GM21529 (cell line): ENCODE data around the gene SLC36A1.
"Not testable (repeated sequence)": the region's sequence is repeated elsewhere in the genome, so short reads cannot be mapped to it uniquely, and the experiment has no call there.

Experiments used
- ATAC-seq: cut with Tn5 transposase; IDR thresholded peaks from one replicate; pipeline ENCODE4 v1.9.1; 2021; ENCODE audit not compliant: unreplicated experiment

SLC36A1 gene

DNA sequence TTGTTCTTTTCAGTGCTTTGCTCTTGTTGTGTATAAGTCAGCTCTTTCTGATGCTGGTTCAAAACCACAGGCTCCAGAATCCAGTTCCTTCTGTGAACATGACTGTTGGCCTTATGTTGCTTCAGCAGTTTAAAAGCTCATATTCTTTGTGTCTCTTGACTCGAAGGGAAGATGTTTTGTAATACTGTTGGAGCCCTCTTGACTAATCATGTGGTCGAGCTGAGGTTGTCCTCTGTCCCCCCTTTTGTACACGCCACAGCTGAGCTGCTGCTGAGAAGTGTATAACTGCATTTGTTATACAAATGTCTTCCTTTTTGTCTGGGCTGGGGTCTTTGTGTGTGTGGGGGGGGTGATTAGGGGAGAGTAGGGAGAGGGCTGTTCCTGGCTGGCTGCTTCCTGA is 35.8 kb downstream of the SLC36A1 start:
- no peak for ATAC-seq

- ATAC-seq = no peak
Measured at GRCh38 chr5:151483647-151484046, 36.2 kb downstream of the SLC36A1 start.

GRCh38 chr5:151487544-151487943 is 40.1 kb downstream of the SLC36A1 start:
- ATAC-seq = no peak

DNA sequence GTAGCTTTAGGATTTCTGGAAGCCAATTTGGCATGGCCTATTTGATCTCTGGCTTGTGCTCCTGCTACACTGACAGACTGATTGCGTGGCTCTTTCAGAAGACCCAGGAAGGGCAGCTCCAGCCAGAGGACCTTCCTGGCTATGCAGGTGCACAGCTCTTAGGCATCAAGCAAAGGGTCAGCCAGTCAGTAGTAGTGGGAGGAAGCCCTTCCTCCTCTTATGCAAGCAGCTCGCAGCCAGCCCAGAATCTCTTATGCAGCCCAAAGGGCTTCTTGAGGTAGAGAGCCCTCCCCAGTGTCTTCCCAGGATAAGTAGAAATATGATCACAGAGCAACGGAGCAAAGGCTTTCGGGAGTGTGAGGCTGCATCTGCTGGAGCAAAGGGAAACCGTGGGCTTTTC is 43.2 kb downstream of the SLC36A1 start:
- no peak for ATAC-seq

DNA sequence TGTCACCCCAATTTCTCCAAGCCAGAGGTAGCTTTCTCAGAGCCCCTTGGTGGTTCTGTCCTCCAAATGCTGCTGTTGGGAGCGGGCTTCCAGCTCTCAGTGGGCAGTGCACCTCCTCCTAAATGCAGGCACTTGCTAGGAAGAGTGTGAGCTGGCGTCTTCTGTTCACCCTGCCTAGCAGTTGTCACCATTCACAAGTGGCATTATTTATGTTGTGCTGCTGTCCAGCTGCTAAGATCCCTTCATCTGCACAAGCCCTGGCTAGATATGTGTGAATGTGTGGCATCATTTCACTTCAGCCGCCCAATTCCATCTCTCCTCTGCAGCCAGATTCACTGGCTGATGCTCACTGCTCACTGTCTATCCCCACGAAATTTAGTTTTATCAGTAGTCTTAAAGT is 43.7 kb downstream of the SLC36A1 start:
- no peak for ATAC-seq

DNA sequence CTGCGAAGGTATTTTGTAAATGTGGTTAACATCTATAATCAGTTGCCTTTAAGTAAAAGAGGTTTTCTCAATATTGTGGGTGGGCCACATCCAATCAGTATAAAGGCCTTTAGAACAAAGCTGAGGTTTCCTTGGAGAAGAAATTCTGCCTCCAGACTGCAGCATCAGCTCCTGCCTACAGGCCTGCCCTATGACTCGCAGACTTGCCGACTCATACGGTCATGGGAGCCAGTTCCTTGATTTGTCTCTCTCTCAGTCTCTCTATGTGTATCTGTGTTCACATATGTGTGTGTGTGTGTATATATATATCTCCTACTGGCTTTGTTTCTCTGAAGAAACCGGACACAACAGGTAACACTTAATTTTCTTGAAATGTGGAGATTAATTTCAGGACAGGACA is 45.3 kb downstream of the SLC36A1 start:
- no peak for ATAC-seq

DNA sequence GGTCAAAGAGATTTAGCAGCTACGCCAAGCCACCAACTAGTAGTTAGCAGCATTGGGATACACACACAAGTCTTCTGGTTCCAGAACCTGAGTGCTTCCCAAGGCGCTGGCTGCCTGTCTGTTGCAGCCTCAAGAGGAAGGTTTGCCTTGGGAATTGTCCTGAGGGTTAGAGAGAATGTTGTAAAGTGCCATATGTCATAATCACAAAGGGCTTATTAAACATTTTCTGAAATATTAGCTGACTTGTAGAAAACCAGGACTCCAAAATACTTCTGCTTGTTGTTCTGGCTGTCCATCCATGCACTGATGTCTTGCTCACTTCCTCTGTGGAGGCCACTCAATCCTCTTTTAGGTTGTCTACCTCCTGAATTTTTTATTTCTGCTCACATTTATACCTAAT is 46.3 kb downstream of the SLC36A1 start:
- ATAC-seq = no peak

DNA sequence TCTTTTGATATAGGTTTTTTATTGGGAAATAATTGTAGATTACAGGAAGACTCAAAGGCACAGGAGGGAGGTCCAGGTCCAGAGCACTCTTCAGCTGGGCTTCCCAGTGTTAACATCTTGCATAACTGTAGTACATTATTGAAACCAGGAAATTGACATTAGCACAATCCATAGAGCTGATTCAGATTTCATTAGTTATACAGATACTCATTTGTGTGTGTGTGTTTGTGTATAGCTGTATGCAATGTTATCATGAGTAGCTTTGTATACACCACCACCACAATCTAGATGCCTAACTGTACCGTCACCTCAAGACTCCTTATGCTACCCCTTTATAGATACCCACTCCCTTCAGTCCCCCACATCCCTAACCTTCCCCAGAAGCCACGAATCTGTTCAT is 47.9 kb downstream of the SLC36A1 start:
- no peak for ATAC-seq

- no peak for ATAC-seq
Measured at GRCh38 chr5:151496041-151496484, 48.7 kb downstream of the SLC36A1 start.

- ATAC-seq = peak; percentile 51
Measured at GRCh38 chr5:151497391-151498002, 50.1 kb downstream of the SLC36A1 start.

DNA sequence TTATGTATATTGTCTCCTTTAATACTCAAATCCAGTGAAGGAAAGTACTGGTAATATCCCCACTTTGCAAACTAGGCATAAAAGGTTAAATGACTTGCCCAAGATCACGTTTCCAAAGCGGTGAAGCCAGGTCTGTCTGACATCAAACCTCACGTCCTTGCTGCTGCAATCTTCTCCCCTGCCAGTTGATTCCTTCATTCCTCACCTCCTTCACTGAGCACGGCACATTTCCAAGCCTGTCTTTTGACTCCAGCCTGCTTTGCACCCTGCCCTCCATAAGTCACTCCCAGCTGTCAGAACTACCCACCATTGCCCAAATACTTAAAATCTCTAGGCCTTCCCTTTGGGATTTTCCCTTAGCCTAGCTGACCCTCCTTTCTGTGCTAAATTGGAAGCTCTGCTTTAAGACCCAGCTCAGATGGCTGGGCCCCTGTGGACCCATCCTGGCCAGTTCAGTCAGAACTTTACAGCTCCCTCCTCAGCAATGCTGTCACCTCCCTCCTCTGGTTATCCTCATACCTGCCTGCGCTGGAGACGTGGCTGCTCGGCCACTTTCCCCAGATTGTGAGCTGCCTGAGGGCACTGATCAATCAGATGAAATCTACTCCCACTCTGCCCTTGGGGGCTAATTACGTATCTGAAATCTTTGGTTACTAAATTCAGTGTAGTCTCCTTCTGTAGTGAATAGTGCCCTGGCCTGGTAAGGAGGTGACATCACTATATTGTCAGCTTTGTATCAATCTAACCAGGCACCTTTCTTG is 51.2 kb downstream of the SLC36A1 start:
- no peak for ATAC-seq

GRCh38 chr5:151499501-151500035 is 52.2 kb downstream of the SLC36A1 start:
- no peak for ATAC-seq

DNA sequence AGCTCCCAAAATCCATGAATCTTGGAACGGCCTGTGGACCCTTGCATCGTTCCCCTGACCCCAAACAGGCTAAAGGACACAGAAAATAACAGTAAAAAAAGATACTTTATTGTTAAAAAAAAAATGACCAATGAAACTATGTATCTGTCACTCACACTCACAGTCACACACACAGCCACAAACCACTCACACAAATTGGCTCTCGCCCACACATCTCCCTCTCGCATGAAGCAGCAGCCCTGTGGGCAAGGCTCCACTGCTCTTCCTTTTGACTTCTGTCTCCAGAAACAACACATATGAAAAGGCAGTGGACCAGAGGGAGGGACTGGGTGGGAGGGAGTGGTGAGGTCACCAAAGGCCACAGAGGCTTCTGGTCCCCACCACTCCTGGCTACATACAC is 56.6 kb downstream of the SLC36A1 start:
- ATAC-seq = no peak

DNA sequence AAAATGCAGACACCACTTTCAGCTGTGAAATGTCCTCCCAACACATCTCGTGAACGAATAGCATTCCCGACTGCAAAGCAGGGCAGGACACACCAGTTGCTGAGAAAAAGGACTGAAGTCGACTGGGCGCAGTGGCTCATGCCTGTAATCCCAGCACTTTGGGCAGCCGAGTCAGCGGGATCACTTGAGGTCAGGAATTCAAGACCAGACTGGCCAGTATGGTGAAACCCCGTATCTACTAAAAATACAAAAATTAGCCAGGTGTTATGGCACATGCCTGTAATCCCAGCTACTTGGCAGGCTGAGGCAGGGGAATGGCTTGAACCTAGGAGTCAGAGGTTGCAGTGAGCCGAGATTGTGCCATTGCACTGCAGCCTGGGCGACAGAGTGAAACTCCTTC is 60.9 kb downstream of the SLC36A1 start:
- not testable (repeated sequence) for ATAC-seq

- ATAC-seq = no peak
Measured at GRCh38 chr5:151509231-151509630, 61.8 kb downstream of the SLC36A1 start.

GRCh38 chr5:151509836-151510235 is 62.4 kb downstream of the SLC36A1 start:
- no peak for ATAC-seq

DNA sequence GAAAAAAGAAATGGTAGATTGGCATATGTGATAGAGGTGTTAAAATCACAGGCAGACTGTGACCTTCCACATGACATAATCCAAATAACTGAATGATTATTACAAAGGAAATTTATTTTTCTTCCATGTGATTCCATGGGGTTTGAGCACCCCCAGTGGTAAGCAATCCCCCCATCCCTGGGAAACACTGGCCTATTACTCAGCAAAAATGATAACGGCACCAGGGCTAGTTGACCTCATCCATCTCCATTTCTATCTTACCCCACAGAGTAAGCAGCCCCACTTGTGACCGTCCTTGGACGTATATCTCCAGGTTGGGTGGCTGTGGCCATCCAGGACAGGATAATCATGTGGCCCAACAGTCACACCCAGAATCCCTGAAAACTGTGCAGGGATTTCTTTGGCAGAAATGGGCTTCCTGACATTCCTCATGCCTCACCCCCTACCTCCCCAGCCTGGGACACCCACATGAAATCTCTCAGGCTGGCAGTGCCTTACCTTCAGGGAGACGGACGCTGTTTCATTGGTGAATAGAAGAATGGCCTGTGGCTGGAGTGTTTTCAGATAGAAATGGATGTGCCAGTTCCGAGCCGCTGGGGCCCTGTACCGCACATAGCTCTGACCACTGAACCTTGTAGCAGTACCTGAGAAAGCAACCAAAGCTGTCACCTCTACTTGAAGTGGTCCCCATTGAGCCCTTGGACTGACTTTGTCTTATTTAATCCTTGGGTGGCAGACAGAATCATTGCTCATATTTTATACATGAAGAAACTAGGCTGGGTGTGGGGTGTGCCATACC is 69.9 kb downstream of the SLC36A1 start:
- ATAC-seq = no peak

GRCh38 chr5:151520294-151520693 is 72.9 kb downstream of the SLC36A1 start:
- ATAC-seq = no peak

- no peak for ATAC-seq
Measured at GRCh38 chr5:151522226-151522625, 74.8 kb downstream of the SLC36A1 start.

DNA sequence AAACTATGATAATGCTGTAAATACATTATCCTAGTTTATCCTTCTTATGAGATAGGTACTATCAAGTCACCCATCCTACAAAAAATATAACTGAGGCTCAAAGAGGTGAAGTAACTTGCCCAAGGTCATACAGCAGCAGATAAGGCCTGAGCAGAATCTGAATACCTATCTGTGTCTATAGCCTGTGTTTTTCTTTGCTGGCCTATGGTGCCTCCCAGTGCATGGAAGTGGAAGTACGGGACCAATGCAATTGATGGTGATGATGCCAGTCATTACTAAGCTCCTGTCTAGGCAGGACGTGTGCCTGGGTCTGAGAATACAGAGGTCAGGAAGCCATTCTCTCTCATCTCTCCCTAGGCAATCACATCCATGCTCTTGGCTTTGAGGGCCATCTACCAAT is 75.9 kb downstream of the SLC36A1 start:
- peak; percentile 82 for ATAC-seq

GRCh38 chr5:151528153-151528552 is 80.8 kb downstream of the SLC36A1 start:
- no peak for ATAC-seq

GRCh38 chr5:151528996-151529395 is 81.6 kb downstream of the SLC36A1 start:
- no peak for ATAC-seq
